ENCODE measurements around the gene STUB1.

The STUB1 gene

GRCh38 chr16:727291-727977, 47.2 kb downstream of the STUB1 start:
- DNase-seq (ENCODE audit: low read depth), result peak; percentile 65
- H3K4me3 ChIP-seq (ENCODE audit: low read depth, low read length), result peak overlapping the region; percentile 69
- TF ChIP-seq MYC (IDR thresholded peaks at IDR 0.05; ENCODE audit: low read depth, low read length) (peak; percentile 28; the same call in 1 of the 2 replicates), MAX (IDR thresholded peaks at IDR 0.05; ENCODE audit: low read depth, low read length) (peak; percentile 37; the same call in 1 of the 2 replicates), CTCF (IDR thresholded peaks at IDR 0.05; ENCODE audit: low read depth, low read length) (no peak), POLR2A (IDR thresholded peaks at IDR 0.05; ENCODE audit: extremely low read depth, insufficient read length) (peak; percentile 49)

- peak; percentile 92 for DNase-seq (ENCODE audit: low read depth)
- no peak for TF ChIP-seq CTCF (IDR thresholded peaks at IDR 0.05; ENCODE audit: low read depth, low read length)
- peak; percentile 35 for TF ChIP-seq POLR2A (IDR thresholded peaks at IDR 0.05; ENCODE audit: extremely low read depth, insufficient read length)
- TF ChIP-seq MAX (IDR thresholded peaks at IDR 0.05; ENCODE audit: low read depth, low read length), result peak; percentile 97
- TF ChIP-seq MYC (IDR thresholded peaks at IDR 0.05; ENCODE audit: low read depth, low read length), result peak; percentile 97
- H3K4me3 ChIP-seq (ENCODE audit: low read depth, low read length), result peak overlapping the region; percentile 69
These were observed 48.1 kb downstream of the STUB1 start for GRCh38 chr16:728131-728889.

- peak; percentile 9 for DNase-seq (ENCODE audit: low read depth)
- H3K4me3 ChIP-seq (ENCODE audit: low read depth, low read length), result peak overlapping the region; percentile 65
- TF ChIP-seq MAX (IDR thresholded peaks at IDR 0.05; ENCODE audit: low read depth, low read length) (no peak), MYC (IDR thresholded peaks at IDR 0.05; ENCODE audit: low read depth, low read length) (no peak), CTCF (IDR thresholded peaks at IDR 0.05; ENCODE audit: low read depth, low read length) (no peak), POLR2A (IDR thresholded peaks at IDR 0.05; ENCODE audit: extremely low read depth, insufficient read length) (no peak)
These were observed 48.9 kb downstream of the STUB1 start for GRCh38 chr16:728890-729744.

GRCh38 chr16:729768-730665, 49.8 kb downstream of the STUB1 start:
- TF ChIP-seq CTCF (IDR thresholded peaks at IDR 0.05; ENCODE audit: low read depth, low read length), result no peak
- no peak for TF ChIP-seq POLR2A (IDR thresholded peaks at IDR 0.05; ENCODE audit: extremely low read depth, insufficient read length)
- TF ChIP-seq MYC (IDR thresholded peaks at IDR 0.05; ENCODE audit: low read depth, low read length), result no peak
- no peak for TF ChIP-seq MAX (IDR thresholded peaks at IDR 0.05; ENCODE audit: low read depth, low read length)
- DNase-seq (ENCODE audit: low read depth), result peak; percentile 12
- no peak overlapping the region for H3K4me3 ChIP-seq (ENCODE audit: low read depth, low read length)

Data from NB4 (cell line).